Tibial artery (tissue), 4 donors: ENCODE data around the gene KLRK1.
A peak's percentile ranks its signal among the peaks of the same experiment; 100 is the strongest.
"Not testable (repeated sequence)": the region's sequence is repeated elsewhere in the genome, so short reads cannot be mapped to it uniquely, and the experiment has no call there.

Experiments used
- DNase-seq, 2 donors: peaks; one replicate each; pipeline ENCODE4 v3.0.0-alpha.2; 2019
- H3K27ac ChIP-seq, 2 donors: fragments of 200-600 bp; sonication (generic) in 1 of 2; 1 replicate in 1 of 2; 2 replicates in 1 of 2; pipeline ENCODE4 v1.5.1; 2018 to 2019; ENCODE audit warnings: mild to moderate bottlenecking in 1 of 2
- H3K27me3 ChIP-seq, 2 donors: fragments of 200-600 bp; sonication (generic) in 1 of 2; one replicate each; pipeline versions ENCODE4 v1.5.1 to v1.6.0; 2016 to 2019
- H3K36me3 ChIP-seq, 3 donors: fragments of 200-600 bp; sonication (generic) in 2 of 3; one replicate each; pipeline ENCODE4 v1.5.1; 2016 to 2019; ENCODE audit warnings: mild to moderate bottlenecking in 2 of 3
- H3K4me1 ChIP-seq, 4 donors: fragments of 200-600 bp; sonication (generic) in 2 of 4; 1 replicate in 3 of 4; 2 replicates in 1 of 4; pipeline ENCODE4 v1.5.1; 2016 to 2019
- H3K4me3 ChIP-seq, 2 donors: fragments of 200-600 bp; sonication (generic) in 1 of 2; 1 replicate in 1 of 2; 2 replicates in 1 of 2; pipeline ENCODE4 v1.5.1; 2018 to 2019; ENCODE audit warnings: mild to moderate bottlenecking in 2 of 2
- H3K9me3 ChIP-seq, 3 donors: fragments of 200-600 bp; sonication (generic) in 1 of 3; one replicate each; pipeline ENCODE4 v1.5.1; 2016 to 2019
- intact Hi-C: fragments of 100-400 bp; cut with DNase I; formaldehyde crosslinking; loops from one replicate; pipeline ENCODE4 v1.15.0; 2023; ENCODE audit warnings: low total_unique reads
- TF ChIP-seq, protein P1 (sequence below), 2 experiments: fragments of 200-600 bp in 1 of 2; fragments of 450-650 bp in 1 of 2; IDR thresholded peaks; one replicate each; pipeline ENCODE4 v1.5.1; 2017 to 2019; ENCODE audit warnings: antibody characterized with exemption in 2 of 2, mild to moderate bottlenecking in 1 of 2, moderate library complexity in 1 of 2

Gene KLRK1

GRCh38 chr12:10368206-10369171 lies 21.4 kb downstream of the KLRK1 start:
- no peaks in the 10 kb centered on the region for H3K9me3 ChIP-seq
- no peak for DNase-seq
- peak overlapping the region in 1 of 2 donors; percentile 45 for H3K27ac ChIP-seq
- no peaks in the 10 kb centered on the region for H3K27me3 ChIP-seq
- H3K36me3 ChIP-seq = no peaks in the 10 kb centered on the region
- peaks cover 0 to 27% (median 14%) of the 10 kb centered on the region in 4 donors for H3K4me1 ChIP-seq
- TF ChIP-seq, protein P1, sequence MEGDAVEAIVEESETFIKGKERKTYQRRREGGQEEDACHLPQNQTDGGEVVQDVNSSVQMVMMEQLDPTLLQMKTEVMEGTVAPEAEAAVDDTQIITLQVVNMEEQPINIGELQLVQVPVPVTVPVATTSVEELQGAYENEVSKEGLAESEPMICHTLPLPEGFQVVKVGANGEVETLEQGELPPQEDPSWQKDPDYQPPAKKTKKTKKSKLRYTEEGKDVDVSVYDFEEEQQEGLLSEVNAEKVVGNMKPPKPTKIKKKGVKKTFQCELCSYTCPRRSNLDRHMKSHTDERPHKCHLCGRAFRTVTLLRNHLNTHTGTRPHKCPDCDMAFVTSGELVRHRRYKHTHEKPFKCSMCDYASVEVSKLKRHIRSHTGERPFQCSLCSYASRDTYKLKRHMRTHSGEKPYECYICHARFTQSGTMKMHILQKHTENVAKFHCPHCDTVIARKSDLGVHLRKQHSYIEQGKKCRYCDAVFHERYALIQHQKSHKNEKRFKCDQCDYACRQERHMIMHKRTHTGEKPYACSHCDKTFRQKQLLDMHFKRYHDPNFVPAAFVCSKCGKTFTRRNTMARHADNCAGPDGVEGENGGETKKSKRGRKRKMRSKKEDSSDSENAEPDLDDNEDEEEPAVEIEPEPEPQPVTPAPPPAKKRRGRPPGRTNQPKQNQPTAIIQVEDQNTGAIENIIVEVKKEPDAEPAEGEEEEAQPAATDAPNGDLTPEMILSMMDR (IDR thresholded peaks at IDR 0.05) = no peak
- H3K4me3 ChIP-seq = no peak overlapping the region
- intact Hi-C loops = loop anchor here (10.0 kb wide), 1 partner anchor 154 kb away; the partner anchor contains the start of gene GABARAPL1

DNA sequence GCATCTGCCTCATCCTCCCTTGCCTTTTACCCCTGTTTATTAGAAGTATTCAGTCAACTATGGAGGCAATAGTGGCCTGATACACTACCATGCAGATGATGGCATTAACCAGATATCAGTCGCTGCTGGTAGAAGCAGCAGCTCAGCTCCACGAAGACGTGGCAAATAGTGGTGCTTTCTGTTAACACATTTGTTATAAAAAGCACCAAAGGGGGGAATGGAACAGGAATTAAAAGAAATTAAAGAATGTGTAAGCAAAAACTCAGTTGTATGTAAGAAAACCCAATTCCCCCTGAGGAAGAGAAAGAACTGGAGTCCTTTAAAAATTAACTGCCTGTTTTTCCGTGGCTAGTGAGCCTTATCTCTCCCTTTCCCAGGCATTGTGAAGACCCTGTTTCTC lies 22.1 kb downstream of the KLRK1 start:
- H3K27me3 ChIP-seq, DNase-seq, H3K4me3 ChIP-seq, H3K9me3 ChIP-seq, H3K36me3 ChIP-seq: not testable (repeated sequence)
- Histone ChIP-seq H3K27ac (peak overlapping the region in 1 of 2 donors; percentile 91), H3K4me1 (peaks cover 0 to 35% (median 20%) of the 10 kb centered on the region in 4 donors)
- intact Hi-C loops = loop anchor here (10.0 kb wide), 1 partner anchor 153 kb away; the partner anchor contains the start of gene GABARAPL1

- peak overlapping the region; percentile 83 to 91 for H3K27ac ChIP-seq
- intact Hi-C loops = loop anchor here (10.0 kb wide), 1 partner anchor 152 kb away; the partner anchor contains the start of gene GABARAPL1
- TF ChIP-seq, protein P1 (IDR thresholded peaks at IDR 0.05) = no peak
Measured at GRCh38 chr12:10366875-10367274, 23.0 kb downstream of the KLRK1 start.

DNA sequence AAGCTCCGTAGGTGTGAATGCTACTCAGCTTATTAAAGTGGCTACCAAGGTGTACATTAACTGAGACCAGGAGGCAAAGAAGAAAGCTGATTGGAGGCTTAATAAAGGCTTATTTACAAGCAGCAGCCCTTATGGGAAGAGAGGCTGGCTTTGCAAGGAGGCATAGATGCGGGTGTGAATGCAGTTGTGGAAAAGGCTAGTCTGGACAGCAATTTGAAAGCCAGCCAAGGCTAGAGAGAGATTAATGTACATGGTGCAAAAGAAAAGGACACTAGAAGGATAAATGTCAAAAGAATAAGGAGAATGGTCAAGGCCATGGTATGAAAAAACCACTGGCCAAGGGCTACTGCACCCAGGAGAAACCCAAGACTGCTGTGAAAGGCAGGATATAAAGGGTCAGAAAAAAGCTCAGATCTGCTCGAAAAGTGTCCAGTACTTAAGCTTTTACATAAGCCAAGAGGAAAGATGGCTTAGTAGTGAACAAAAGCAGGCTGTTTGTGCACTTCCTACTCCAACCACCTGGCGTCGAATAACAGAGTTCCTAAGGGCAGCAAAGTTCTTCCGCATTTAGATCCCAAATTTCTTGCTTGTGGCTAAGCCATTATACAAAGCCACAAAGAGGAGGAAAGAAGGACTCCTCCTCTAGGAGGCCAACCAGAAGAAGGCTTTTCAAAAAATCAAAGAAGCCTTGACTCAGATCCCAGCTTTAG lies 24.0 kb downstream of the KLRK1 start:
- Histone ChIP-seq H3K4me1 (peaks cover 0 to 40% (median 24%) of the 10 kb centered on the region in 4 donors), H3K9me3 (no peaks in the 10 kb centered on the region), H3K27ac (peak overlapping the region; percentile 83 to 91), H3K27me3 (no peaks in the 10 kb centered on the region), H3K36me3 (no peaks in the 10 kb centered on the region), H3K4me3 (peak overlapping the region; percentile 64 to 70)
- TF ChIP-seq, protein P1 (IDR thresholded peaks at IDR 0.05) = no peak
- no peak for DNase-seq
- intact Hi-C loops = loop anchor here (10.0 kb wide), 1 partner anchor 151 kb away; the partner anchor contains the start of gene GABARAPL1

More at GRCh38 chr12:10366875-10367274, 23.0 kb downstream of the KLRK1 start:
- DNase-seq = no peak
- H3K27me3 ChIP-seq = no peaks in the 10 kb centered on the region
- no peak overlapping the region for H3K4me3 ChIP-seq
- peaks cover 0 to 38% (median 23%) of the 10 kb centered on the region in 4 donors for H3K4me1 ChIP-seq
- H3K9me3 ChIP-seq = no peaks in the 10 kb centered on the region
- no peaks in the 10 kb centered on the region for H3K36me3 ChIP-seq

DNA sequence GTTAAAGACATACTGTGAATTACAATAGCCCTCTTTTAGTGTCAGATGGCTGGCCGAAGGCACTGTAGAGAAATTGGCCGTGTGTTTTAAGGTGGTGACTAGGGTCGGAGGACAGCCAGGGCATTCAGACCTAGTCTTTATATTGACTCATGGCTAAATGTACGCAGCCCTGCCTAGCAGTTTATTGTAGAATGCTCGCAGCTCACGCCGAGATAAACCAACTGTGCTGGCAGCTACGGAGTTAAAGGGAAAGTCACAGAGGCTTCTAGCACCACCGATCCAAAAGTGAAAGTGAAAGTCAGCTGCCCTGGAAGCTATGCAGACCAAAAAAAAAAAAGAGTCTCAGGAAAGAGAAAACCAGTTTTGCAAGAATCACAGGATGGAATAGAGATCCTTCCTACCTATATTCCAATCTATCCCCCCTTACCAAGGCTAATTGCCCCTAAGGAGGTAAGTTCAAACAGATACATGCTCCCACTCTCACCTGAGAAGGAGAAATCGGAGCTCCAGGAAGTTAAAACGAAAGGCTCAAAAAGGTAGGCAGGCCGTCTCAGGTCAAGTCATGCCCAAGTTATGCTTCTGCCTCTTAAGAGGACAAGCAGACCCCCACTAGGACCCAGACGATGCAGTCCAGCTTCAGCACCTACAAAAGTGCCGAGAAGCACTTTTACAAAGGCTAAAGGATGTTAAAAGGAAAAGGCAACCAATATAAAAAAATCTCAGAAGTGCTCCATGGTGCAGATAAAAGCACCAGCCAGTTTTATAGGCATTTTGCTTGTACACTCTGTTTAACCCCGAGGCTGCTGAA lies 24.8 kb downstream of the KLRK1 start:
- H3K9me3 ChIP-seq = no peaks in the 10 kb centered on the region
- H3K27ac ChIP-seq = peak overlapping the region; percentile 83 to 91
- H3K36me3 ChIP-seq = no peaks in the 10 kb centered on the region
- peak; percentile 49 to 74 for DNase-seq
- intact Hi-C loops = loop anchor here (10.0 kb wide), 1 partner anchor 150 kb away; the partner anchor contains the start of gene GABARAPL1
- TF ChIP-seq, protein P1 (IDR thresholded peaks at IDR 0.05) = no peak
- H3K4me1 ChIP-seq = peaks cover 0 to 40% (median 24%) of the 10 kb centered on the region in 4 donors
- H3K27me3 ChIP-seq = no peaks in the 10 kb centered on the region
- peak overlapping the region; percentile 64 to 70 for H3K4me3 ChIP-seq
